ENCODE results near the gene TRIM36. TPM values are rescaled to one million over a fixed set of nuclear protein-coding genes. Genes with fewer than 3 reads are reported as not detected.

TRIM36 gene
- total and polyA plus RNA-seq, 2 donors from 2014 or later: 0.39 to 1.8 TPM

GRCh38 chr5:115179394-115180164 lies 9.9 kb upstream of the TRIM36 start:
- H3K4me1 ChIP-seq (ENCODE audit: control insufficient read depth in 2 of 3, insufficient read depth in 2 of 3, low read depth in 1 of 3, low read length in 3 of 3): peaks cover 0 to 3% (median 0%) of the 10 kb centered on the region in 3 donors
- no peak overlapping the region for H3K27ac ChIP-seq (ENCODE audit: low read depth in 2 of 2, low read length in 2 of 2)
- intact Hi-C loops (cut with DNase I): no loop called here
- no peaks in the 10 kb centered on the region for H3K36me3 ChIP-seq (ENCODE audit: control insufficient read depth in 2 of 3, insufficient read depth in 3 of 3, low read length in 3 of 3)
- DNase-seq: peak; percentile 57 to 72 (median 65)
- peaks cover 31% of the 10 kb centered on the region for H3K27me3 ChIP-seq (ENCODE audit: control insufficient read depth, insufficient read depth, low read length)
- TF ChIP-seq, protein P1, sequence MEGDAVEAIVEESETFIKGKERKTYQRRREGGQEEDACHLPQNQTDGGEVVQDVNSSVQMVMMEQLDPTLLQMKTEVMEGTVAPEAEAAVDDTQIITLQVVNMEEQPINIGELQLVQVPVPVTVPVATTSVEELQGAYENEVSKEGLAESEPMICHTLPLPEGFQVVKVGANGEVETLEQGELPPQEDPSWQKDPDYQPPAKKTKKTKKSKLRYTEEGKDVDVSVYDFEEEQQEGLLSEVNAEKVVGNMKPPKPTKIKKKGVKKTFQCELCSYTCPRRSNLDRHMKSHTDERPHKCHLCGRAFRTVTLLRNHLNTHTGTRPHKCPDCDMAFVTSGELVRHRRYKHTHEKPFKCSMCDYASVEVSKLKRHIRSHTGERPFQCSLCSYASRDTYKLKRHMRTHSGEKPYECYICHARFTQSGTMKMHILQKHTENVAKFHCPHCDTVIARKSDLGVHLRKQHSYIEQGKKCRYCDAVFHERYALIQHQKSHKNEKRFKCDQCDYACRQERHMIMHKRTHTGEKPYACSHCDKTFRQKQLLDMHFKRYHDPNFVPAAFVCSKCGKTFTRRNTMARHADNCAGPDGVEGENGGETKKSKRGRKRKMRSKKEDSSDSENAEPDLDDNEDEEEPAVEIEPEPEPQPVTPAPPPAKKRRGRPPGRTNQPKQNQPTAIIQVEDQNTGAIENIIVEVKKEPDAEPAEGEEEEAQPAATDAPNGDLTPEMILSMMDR (IDR thresholded peaks at IDR 0.05; ENCODE audit: borderline replicate concordance, extremely low read depth, insufficient read depth): no peak
- no peak overlapping the region for H3K9ac ChIP-seq (ENCODE audit: low read length in 3 of 3)
- H3K4me3 ChIP-seq (ENCODE audit: low read length in 3 of 3): peak overlapping the region; percentile 17 to 53 (median 48)
- FAIRE-seq: no peak
- peaks cover 0 to 2% (median 0%) of the 10 kb centered on the region in 3 donors for H3K9me3 ChIP-seq (ENCODE audit: control insufficient read depth in 2 of 3, insufficient read depth in 1 of 3, low read length in 3 of 3)

- intact Hi-C loops (cut with DNase I): no loop called here
- Histone ChIP-seq H3K9ac (ENCODE audit: low read length in 3 of 3) (no peak overlapping the region), H3K9me3 (ENCODE audit: control insufficient read depth in 2 of 3, insufficient read depth in 1 of 3, low read length in 3 of 3) (peaks cover 0 to 2% (median 0%) of the 10 kb centered on the region in 3 donors), H3K4me3 (ENCODE audit: low read length in 3 of 3) (peak overlapping the region in 1 of 3 donors; percentile 53), H3K27ac (ENCODE audit: low read depth in 2 of 2, low read length in 2 of 2) (no peak overlapping the region), H3K4me1 (ENCODE audit: control insufficient read depth in 2 of 3, insufficient read depth in 2 of 3, low read depth in 1 of 3, low read length in 3 of 3) (peaks cover 0 to 3% (median 0%) of the 10 kb centered on the region in 3 donors), H3K27me3 (ENCODE audit: control insufficient read depth, insufficient read depth, low read length) (peaks cover 31% of the 10 kb centered on the region), H3K36me3 (ENCODE audit: control insufficient read depth in 2 of 3, insufficient read depth in 3 of 3, low read length in 3 of 3) (no peaks in the 10 kb centered on the region)
- TF ChIP-seq, protein P1 (IDR thresholded peaks at IDR 0.05; ENCODE audit: borderline replicate concordance, extremely low read depth, insufficient read depth): no peak
- DNase-seq (peak in 3 of 5 donors; percentile 22 to 57 (median 35)), FAIRE-seq (no peak)
These were observed 9.3 kb upstream of the TRIM36 start for GRCh38 chr5:115179030-115179393.

DNA sequence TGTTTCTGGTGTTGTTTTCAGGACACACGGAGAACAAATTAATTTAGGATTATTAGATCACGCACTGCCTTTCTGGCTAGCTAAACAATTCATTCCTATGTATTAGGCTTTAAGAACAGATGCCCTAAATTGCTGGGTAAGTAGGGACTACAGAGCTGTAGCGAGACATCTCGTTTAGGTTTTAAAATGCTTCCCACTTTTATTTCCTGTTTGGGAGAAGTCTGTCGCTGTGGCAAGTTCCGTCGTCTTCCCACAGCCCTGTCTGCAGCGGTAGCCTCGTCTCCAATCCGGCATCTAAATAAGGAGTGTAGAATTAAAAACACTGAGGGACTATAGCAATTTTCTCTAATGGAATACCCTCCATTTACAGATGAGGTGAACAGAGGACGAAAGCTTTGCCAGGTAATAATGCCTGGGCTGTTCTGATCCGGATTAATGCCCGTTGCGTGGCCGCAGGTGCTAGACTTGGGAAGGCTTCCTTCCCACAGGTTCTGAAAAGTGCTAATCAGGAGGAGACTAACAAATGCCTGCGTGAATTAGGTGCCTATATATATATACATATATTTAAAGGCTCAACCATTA lies 1.3 kb upstream of the TRIM36 start:
- Histone ChIP-seq H3K4me3 (ENCODE audit: low read length in 3 of 3) (peak overlapping the region in 1 of 3 donors; percentile 78), H3K27ac (ENCODE audit: low read depth in 2 of 2, low read length in 2 of 2) (no peak overlapping the region), H3K27me3 (ENCODE audit: control insufficient read depth, insufficient read depth, low read length) (peaks cover 13% of the 10 kb centered on the region), H3K4me1 (ENCODE audit: control insufficient read depth in 2 of 3, insufficient read depth in 2 of 3, low read depth in 1 of 3, low read length in 3 of 3) (peaks cover 0 to 2% (median 0%) of the 10 kb centered on the region in 3 donors), H3K36me3 (ENCODE audit: control insufficient read depth in 2 of 3, insufficient read depth in 3 of 3, low read length in 3 of 3) (no peaks in the 10 kb centered on the region), H3K9me3 (ENCODE audit: control insufficient read depth in 2 of 3, insufficient read depth in 1 of 3, low read length in 3 of 3) (peaks cover 0 to 4% (median 0%) of the 10 kb centered on the region in 3 donors), H3K9ac (ENCODE audit: low read length in 3 of 3) (no peak overlapping the region)
- FAIRE-seq: no peak
- intact Hi-C loops (cut with DNase I): no loop called here
- DNase-seq: peak in 2 of 5 donors; percentile 4 to 32
- TF ChIP-seq, protein P1 (IDR thresholded peaks at IDR 0.05; ENCODE audit: borderline replicate concordance, extremely low read depth, insufficient read depth): no peak

Data from kidney (tissue), 14 donors.